ENCODE data around the gene KIRREL3.

GRCh38 chr11:127023991-127024390 is 23.4 kb upstream of the KIRREL3 start:
- TF ChIP-seq CTCF (conservative IDR thresholded peaks at IDR 0.05; ENCODE audit: low read depth, low read length) (no peak), CEBPB (IDR thresholded peaks at IDR 0.05; ENCODE audit: low read depth, low read length) (no peak), MAZ (IDR thresholded peaks at IDR 0.05; ENCODE audit: borderline replicate concordance, low read depth, low read length) (no peak), POLR2A (IDR thresholded peaks at IDR 0.05; ENCODE audit: low read depth, low read length) (no peak), RCOR1 (IDR thresholded peaks at IDR 0.05; ENCODE audit: insufficient replicate concordance, low read length) (no peak), FOS (IDR thresholded peaks at IDR 0.05; ENCODE audit: low read depth, low read length) (no peak), CHD1 (IDR thresholded peaks at IDR 0.05; ENCODE audit: low read depth, low read length) (no peak), USF2 (IDR thresholded peaks at IDR 0.05; ENCODE audit: low read depth, low read length) (no peak)

All from IMR-90 (cell line).